ENCODE data around the gene PFDN4. TPM values are rescaled to one million over a fixed set of nuclear protein-coding genes. Genes with fewer than 3 reads are reported as not detected.
"Not testable (repeated sequence)": the region's sequence is repeated elsewhere in the genome, so short reads cannot be mapped to it uniquely, and the experiment has no call there.

PFDN4 gene
- total and polyA plus RNA-seq, 7 experiments from 2014 or later, result 14.6 to 46.5 (median 19.7) TPM

DNA sequence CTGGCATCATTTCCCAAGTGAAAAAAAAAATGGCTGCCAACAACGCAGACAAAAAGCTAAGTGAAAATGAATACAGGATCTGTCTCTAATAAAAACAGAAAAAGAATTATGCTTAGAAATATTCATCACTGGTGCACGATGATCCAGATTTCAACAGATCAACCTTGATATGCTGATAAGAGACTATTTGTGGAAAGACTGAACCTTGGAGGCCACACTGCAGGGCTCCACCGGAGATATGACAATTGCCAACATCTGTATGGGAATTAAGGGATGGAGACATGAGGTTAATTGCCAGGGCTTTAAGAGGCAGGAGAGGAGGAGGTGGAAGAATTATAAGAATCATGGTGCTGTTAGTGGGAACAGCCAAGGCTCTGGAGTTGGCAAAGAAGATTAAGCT lies 48.3 kb downstream of the PFDN4 start:
- intact Hi-C loops (cut with micrococcal nuclease), result no loop called here
- Histone ChIP-seq H3K4me3 (ENCODE audit: low read length) (no peak overlapping the region), H3K36me3 (ENCODE audit: control insufficient read depth in 2 of 3, insufficient read depth in 3 of 3, low read length in 3 of 3) (no peaks in the 10 kb centered on the region), H3K9me3 (ENCODE audit: control insufficient read depth in 2 of 3, low read length in 3 of 3) (no peaks in the 10 kb centered on the region), H3K27ac (ENCODE audit: low read depth, low read length) (no peak overlapping the region), H3K27me3 (ENCODE audit: control insufficient read depth in 2 of 2, insufficient read depth in 2 of 2, low read length in 2 of 2) (no peaks in the 10 kb centered on the region), H3K4me1 (ENCODE audit: control insufficient read depth in 2 of 2, insufficient read depth in 2 of 2, low read length in 2 of 2) (no peaks in the 10 kb centered on the region)
- H3K4me1 Mint-ChIP-seq, result no peaks in the 10 kb centered on the region
- POLR2A ChIA-PET, result no interaction called here
- peaks cover 0 to 9% (median 0%) of the 10 kb centered on the region in 5 donors for H3K27me3 Mint-ChIP-seq
- CTCF ChIA-PET, result no interaction called here
- no peaks in the 10 kb centered on the region for H3K36me3 Mint-ChIP-seq
- DNase-seq (no peak), ATAC-seq (no peak)
- H3K27ac Mint-ChIP-seq, result no peak overlapping the region
- no peak overlapping the region for H3K4me3 Mint-ChIP-seq
- peaks cover 0 to 2% (median 0%) of the 10 kb centered on the region in 11 donors for H3K9me3 Mint-ChIP-seq

DNA sequence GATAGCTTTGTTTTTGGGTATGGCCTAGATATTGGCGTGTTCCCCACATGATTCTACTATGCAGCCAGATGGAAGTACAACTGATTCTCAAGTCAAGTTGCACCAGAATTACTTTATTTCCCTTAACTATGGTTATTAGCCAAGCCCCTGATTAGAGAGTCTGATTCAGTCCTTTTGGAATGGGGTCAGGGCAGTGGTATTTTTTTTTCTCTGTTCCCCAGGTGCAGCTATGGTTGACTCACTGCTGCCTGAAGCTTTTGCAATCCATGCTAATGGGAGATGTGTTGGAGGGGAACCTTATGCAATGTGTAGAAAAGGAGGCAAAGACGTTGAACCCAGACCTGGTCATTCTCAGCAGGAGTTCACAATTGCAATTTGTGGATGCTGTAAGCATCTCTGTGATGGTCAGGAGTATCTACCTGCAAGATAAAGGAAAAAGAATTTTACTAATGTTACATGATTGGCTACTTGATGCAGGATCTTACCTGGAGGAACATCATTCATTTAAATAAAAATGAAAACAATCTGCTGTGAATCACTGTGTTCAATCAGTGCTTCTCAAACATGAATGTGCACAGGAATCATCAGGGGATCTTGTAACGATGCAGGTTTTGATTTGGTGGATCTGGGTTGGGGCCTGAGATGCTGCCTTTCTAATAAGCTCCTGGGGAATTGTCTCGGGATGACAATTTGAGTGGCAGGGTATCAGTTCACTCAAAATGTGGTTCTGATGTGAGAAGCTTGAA lies 49.4 kb downstream of the PFDN4 start:
- Mint-ChIP-seq H3K36me3 (no peaks in the 10 kb centered on the region), H3K4me1 (no peaks in the 10 kb centered on the region), H3K27ac (no peak overlapping the region), H3K27me3 (peaks cover 0 to 12% (median 0%) of the 10 kb centered on the region in 5 donors), H3K4me3 (no peak overlapping the region), H3K9me3 (no peaks in the 10 kb centered on the region)
- H3K4me3 ChIP-seq (ENCODE audit: low read length), result no peak overlapping the region
- no peak for DNase-seq
- no peaks in the 10 kb centered on the region for H3K4me1 ChIP-seq (ENCODE audit: control insufficient read depth in 2 of 2, insufficient read depth in 2 of 2, low read length in 2 of 2)
- ATAC-seq, result no peak
- POLR2A ChIA-PET, result no interaction called here
- no peak overlapping the region for H3K27ac ChIP-seq (ENCODE audit: low read depth, low read length)
- H3K27me3 ChIP-seq (ENCODE audit: control insufficient read depth in 2 of 2, insufficient read depth in 2 of 2, low read length in 2 of 2), result no peaks in the 10 kb centered on the region
- H3K36me3 ChIP-seq (ENCODE audit: control insufficient read depth in 2 of 3, insufficient read depth in 3 of 3, low read length in 3 of 3), result no peaks in the 10 kb centered on the region
- CTCF ChIA-PET, result no interaction called here
- intact Hi-C loops (cut with micrococcal nuclease), result no loop called here
- H3K9me3 ChIP-seq (ENCODE audit: control insufficient read depth in 2 of 3, low read length in 3 of 3), result no peaks in the 10 kb centered on the region

DNA sequence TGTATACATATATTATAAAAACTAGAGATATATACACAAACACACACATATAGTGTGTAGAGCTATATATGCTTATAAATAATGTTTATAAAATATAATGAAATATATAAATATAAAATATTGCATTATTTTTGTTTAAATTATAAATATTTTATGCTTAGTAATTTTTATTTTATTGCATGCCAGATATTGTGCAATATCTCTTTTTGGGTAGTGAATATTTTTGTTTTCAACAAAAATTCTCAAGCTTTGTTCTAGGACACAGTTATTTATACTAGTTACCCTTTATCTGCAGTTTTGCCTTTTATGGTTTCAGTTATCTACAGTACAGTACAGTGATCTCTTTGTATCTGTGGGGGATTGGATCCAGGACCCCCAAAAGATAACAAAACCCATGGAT lies 52.2 kb downstream of the PFDN4 start:
- ChIA-PET POLR2A (no interaction called here), CTCF (no interaction called here)
- Histone ChIP-seq H3K27ac (ENCODE audit: low read depth, low read length) (no peak overlapping the region), H3K36me3 (ENCODE audit: control insufficient read depth in 2 of 3, insufficient read depth in 3 of 3, low read length in 3 of 3) (no peaks in the 10 kb centered on the region), H3K9me3 (ENCODE audit: control insufficient read depth in 2 of 3, low read length in 3 of 3) (no peaks in the 10 kb centered on the region), H3K27me3 (ENCODE audit: control insufficient read depth in 2 of 2, insufficient read depth in 2 of 2, low read length in 2 of 2) (no peaks in the 10 kb centered on the region), H3K4me3 (ENCODE audit: low read length) (no peak overlapping the region), H3K4me1 (ENCODE audit: control insufficient read depth in 2 of 2, insufficient read depth in 2 of 2, low read length in 2 of 2) (no peaks in the 10 kb centered on the region)
- ATAC-seq, result no peak
- intact Hi-C loops (cut with micrococcal nuclease), result no loop called here
- Mint-ChIP-seq H3K9me3 (no peaks in the 10 kb centered on the region), H3K27me3 (peaks cover 0 to 18% (median 6%) of the 10 kb centered on the region in 5 donors), H3K4me3 (no peak overlapping the region), H3K4me1 (no peaks in the 10 kb centered on the region), H3K27ac (no peak overlapping the region), H3K36me3 (no peaks in the 10 kb centered on the region)
- DNase-seq, result no peak

DNA sequence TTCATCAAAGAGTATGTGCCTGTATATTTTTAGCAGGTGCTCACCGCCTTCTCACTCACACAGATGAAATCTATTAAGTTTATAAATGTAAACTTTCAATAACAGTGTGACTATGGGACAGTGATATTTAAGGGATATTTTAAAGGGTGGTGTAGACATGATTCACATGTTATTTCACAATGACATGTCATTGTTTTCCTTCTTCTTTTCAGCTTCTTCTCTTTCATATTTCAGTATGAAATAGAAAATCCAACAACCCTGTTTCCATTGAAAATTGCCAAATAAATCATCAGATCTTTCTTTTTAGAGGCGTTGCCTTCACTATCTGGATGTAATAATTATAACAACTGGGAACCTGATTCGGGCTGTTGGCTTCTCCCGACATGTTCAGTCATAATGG lies 54.8 kb downstream of the PFDN4 start:
- ATAC-seq (no peak), DNase-seq (no peak)
- Mint-ChIP-seq H3K36me3 (no peaks in the 10 kb centered on the region), H3K27me3 (peaks cover 0 to 18% (median 6%) of the 10 kb centered on the region in 5 donors), H3K9me3 (no peaks in the 10 kb centered on the region), H3K4me1 (no peaks in the 10 kb centered on the region), H3K27ac (no peak overlapping the region), H3K4me3 (no peak overlapping the region)
- intact Hi-C loops (cut with micrococcal nuclease), result no loop called here
- Histone ChIP-seq H3K9me3 (ENCODE audit: control insufficient read depth in 2 of 3, low read length in 3 of 3) (no peaks in the 10 kb centered on the region), H3K4me1 (ENCODE audit: control insufficient read depth in 2 of 2, insufficient read depth in 2 of 2, low read length in 2 of 2) (no peaks in the 10 kb centered on the region), H3K27ac (ENCODE audit: low read depth, low read length) (no peak overlapping the region), H3K36me3 (ENCODE audit: control insufficient read depth in 2 of 3, insufficient read depth in 3 of 3, low read length in 3 of 3) (no peaks in the 10 kb centered on the region), H3K4me3 (ENCODE audit: low read length) (no peak overlapping the region), H3K27me3 (ENCODE audit: control insufficient read depth in 2 of 2, insufficient read depth in 2 of 2, low read length in 2 of 2) (no peaks in the 10 kb centered on the region)
- CTCF ChIA-PET, result no interaction called here
- POLR2A ChIA-PET, result no interaction called here

DNA sequence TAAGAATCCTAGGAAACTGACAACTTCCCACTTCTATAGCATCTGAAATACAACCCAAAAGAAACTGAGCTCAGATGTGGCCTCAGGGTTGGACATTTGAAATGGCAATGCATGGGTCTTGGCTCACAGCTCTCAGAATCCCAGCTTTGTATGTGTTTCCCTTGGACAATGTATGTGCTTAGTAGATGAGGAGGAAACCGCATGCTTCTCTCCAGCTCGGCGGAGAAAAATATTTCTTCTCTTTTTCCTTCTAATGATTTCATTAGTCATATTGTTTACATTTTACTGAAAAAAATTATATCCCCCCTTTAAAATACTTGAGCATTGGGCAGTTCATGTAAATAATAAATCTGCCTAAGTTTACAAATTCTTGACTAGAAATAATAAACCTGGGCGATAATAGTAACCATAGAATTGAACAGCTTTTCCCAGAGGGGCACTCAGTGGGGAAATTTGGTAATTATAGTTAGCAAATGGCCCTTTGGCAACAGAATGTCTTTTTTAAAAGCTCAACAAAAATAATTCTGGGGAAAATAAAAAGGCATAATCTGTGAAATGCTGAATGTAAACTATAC lies 55.3 kb downstream of the PFDN4 start:
- Mint-ChIP-seq H3K4me1 (no peaks in the 10 kb centered on the region), H3K36me3 (no peaks in the 10 kb centered on the region), H3K9me3 (no peaks in the 10 kb centered on the region), H3K4me3 (no peak overlapping the region), H3K27ac (no peak overlapping the region), H3K27me3 (peaks cover 0 to 18% (median 6%) of the 10 kb centered on the region in 5 donors)
- Histone ChIP-seq H3K27me3 (ENCODE audit: control insufficient read depth in 2 of 2, insufficient read depth in 2 of 2, low read length in 2 of 2) (no peaks in the 10 kb centered on the region), H3K36me3 (ENCODE audit: control insufficient read depth in 2 of 3, insufficient read depth in 3 of 3, low read length in 3 of 3) (no peaks in the 10 kb centered on the region), H3K27ac (ENCODE audit: low read depth, low read length) (no peak overlapping the region), H3K4me3 (ENCODE audit: low read length) (no peak overlapping the region), H3K4me1 (ENCODE audit: control insufficient read depth in 2 of 2, insufficient read depth in 2 of 2, low read length in 2 of 2) (no peaks in the 10 kb centered on the region), H3K9me3 (ENCODE audit: control insufficient read depth in 2 of 3, low read length in 3 of 3) (no peaks in the 10 kb centered on the region)
- ChIA-PET CTCF (no interaction called here), POLR2A (no interaction called here)
- intact Hi-C loops (cut with micrococcal nuclease), result no loop called here
- ATAC-seq (no peak), DNase-seq (no peak)

DNA sequence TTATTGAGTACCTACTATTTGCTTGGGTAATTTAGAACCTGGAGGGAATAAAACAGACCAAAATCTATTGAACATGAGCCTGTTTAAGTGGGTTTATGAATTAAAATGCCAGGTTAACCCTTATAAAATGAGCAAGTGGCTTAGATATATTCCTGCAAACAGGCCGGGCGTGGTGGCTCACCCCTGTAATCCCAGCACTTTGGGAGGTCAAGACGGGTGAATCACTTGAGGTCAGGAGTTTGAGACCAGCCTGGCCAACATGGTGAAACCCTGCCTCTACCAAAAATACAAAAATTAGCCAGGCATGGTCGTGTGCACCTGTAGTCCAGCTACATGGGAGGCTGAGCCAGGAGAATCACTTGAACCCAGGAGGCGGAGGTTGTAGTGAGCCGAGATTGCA lies 57.9 kb downstream of the PFDN4 start:
- H3K4me3 ChIP-seq (ENCODE audit: low read length); H3K4me1 ChIP-seq (ENCODE audit: control insufficient read depth in 2 of 2, insufficient read depth in 2 of 2, low read length in 2 of 2); H3K4me3 Mint-ChIP-seq; ATAC-seq; H3K27ac ChIP-seq (ENCODE audit: low read depth, low read length); H3K36me3 Mint-ChIP-seq; CTCF ChIA-PET; H3K9me3 Mint-ChIP-seq; H3K36me3 ChIP-seq (ENCODE audit: control insufficient read depth in 2 of 3, insufficient read depth in 3 of 3, low read length in 3 of 3); intact Hi-C loops (cut with micrococcal nuclease); H3K27me3 ChIP-seq (ENCODE audit: control insufficient read depth in 2 of 2, insufficient read depth in 2 of 2, low read length in 2 of 2); H3K9me3 ChIP-seq (ENCODE audit: control insufficient read depth in 2 of 3, low read length in 3 of 3); H3K4me1 Mint-ChIP-seq; POLR2A ChIA-PET; DNase-seq; H3K27ac Mint-ChIP-seq: not testable (repeated sequence)
- peaks cover 0 to 15% (median 9%) of the 10 kb centered on the region in 5 donors for H3K27me3 Mint-ChIP-seq

DNA sequence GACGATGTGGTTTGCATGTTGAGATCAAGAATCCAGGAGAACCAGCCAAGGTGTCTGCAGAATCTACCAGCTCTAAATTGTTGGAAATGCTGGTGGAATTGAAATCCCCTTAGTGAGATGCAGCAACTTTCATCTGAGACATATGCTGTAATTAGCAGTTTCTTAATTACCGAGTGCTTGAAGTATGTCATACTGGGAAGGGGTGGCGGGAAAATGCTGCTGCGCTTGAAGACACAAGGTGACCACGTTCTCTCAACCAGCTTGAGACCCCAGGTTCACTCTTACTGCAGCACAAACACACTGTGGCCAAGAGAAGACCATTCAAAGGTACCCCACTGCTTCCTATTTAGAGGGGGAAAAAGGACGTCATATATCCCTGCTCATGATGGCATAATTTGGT lies 59.0 kb downstream of the PFDN4 start:
- Histone ChIP-seq H3K27me3 (ENCODE audit: control insufficient read depth in 2 of 2, insufficient read depth in 2 of 2, low read length in 2 of 2) (no peaks in the 10 kb centered on the region), H3K36me3 (ENCODE audit: control insufficient read depth in 2 of 3, insufficient read depth in 3 of 3, low read length in 3 of 3) (no peaks in the 10 kb centered on the region), H3K27ac (ENCODE audit: low read depth, low read length) (no peak overlapping the region), H3K4me1 (ENCODE audit: control insufficient read depth in 2 of 2, insufficient read depth in 2 of 2, low read length in 2 of 2) (no peaks in the 10 kb centered on the region), H3K4me3 (ENCODE audit: low read length) (no peak overlapping the region), H3K9me3 (ENCODE audit: control insufficient read depth in 2 of 3, low read length in 3 of 3) (no peaks in the 10 kb centered on the region)
- Mint-ChIP-seq H3K9me3 (peaks cover 0 to 2% (median 0%) of the 10 kb centered on the region in 11 donors), H3K27ac (no peak overlapping the region), H3K4me3 (no peak overlapping the region), H3K27me3 (peaks cover 0 to 17% (median 11%) of the 10 kb centered on the region in 5 donors), H3K36me3 (no peaks in the 10 kb centered on the region), H3K4me1 (no peaks in the 10 kb centered on the region)
- CTCF ChIA-PET, result no interaction called here
- no peak for DNase-seq
- POLR2A ChIA-PET, result no interaction called here
- no peak for ATAC-seq
- intact Hi-C loops (cut with micrococcal nuclease), result no loop called here
